Fibroblast of lung (primary cell): Measurements from ENCODE around the gene EBF3. TPM values are rescaled to one million over a fixed set of nuclear protein-coding genes. Genes with fewer than 3 reads are reported as not detected.

ENCODE experiments used
- DNase-seq, 2 donors: peaks; one replicate each; pipeline versions ENCODE4 v3.0.0 to v3.0.0-alpha.2; 2010; ENCODE audit warnings: low read depth in 2 of 2
- H2AFZ ChIP-seq: 2 replicates; pipeline ENCODE4 v1.5.1; 2012; ENCODE audit warnings: low read length, control low read depth, inconsistent platforms
- H3K27ac ChIP-seq: 2 replicates; pipeline ENCODE4 v1.5.1; 2011; ENCODE audit warnings: low read length, control low read depth; ENCODE audit not compliant: insufficient read depth
- H3K27me3 ChIP-seq: 2 replicates; pipeline ENCODE4 v1.5.1; 2011; ENCODE audit warnings: mild to moderate bottlenecking, low read length; ENCODE audit not compliant: control insufficient read depth, insufficient read depth
- H3K36me3 ChIP-seq: 2 replicates; pipeline ENCODE4 v1.5.1; 2011; ENCODE audit warnings: low read length; ENCODE audit not compliant: control insufficient read depth, insufficient read depth
- H3K4me1 ChIP-seq: 2 replicates; pipeline ENCODE4 v1.5.1; 2011; ENCODE audit warnings: low read length; ENCODE audit not compliant: control insufficient read depth, insufficient read depth; ENCODE audit errors: extremely low read depth
- H3K4me2 ChIP-seq: 2 replicates; pipeline ENCODE4 v1.5.1; 2011; ENCODE audit warnings: low read length, control low read depth; ENCODE audit not compliant: insufficient read depth; ENCODE audit errors: extremely low read depth
- H3K4me3 ChIP-seq, 4 experiments: fragments of 200-600 bp in 1 of 4; sonication (generic) in 1 of 4; replicated peaks in 1 of 4; 2 replicates each; pipeline ENCODE4 v1.5.1; 2011 to 2016; ENCODE audit warnings: low read length in 4 of 4, low read depth in 3 of 4, mild to moderate bottlenecking in 3 of 4, control low read depth in 2 of 4, inconsistent platforms in 1 of 4, mixed read lengths in 1 of 4; ENCODE audit not compliant: insufficient read depth in 1 of 4; ENCODE audit errors: control extremely low read depth in 1 of 4
- H3K79me2 ChIP-seq: 2 replicates; pipeline ENCODE4 v1.5.1; 2012; ENCODE audit warnings: mild to moderate bottlenecking, low read length, inconsistent platforms; ENCODE audit not compliant: control insufficient read depth, insufficient read depth
- H3K9ac ChIP-seq: 2 replicates; pipeline ENCODE4 v1.5.1; 2011; ENCODE audit warnings: mild to moderate bottlenecking, low read length, control low read depth; ENCODE audit not compliant: insufficient read depth
- H3K9me3 ChIP-seq: 2 replicates; pipeline ENCODE4 v1.5.1; 2012; ENCODE audit warnings: low read depth, low read length; ENCODE audit not compliant: control insufficient read depth, insufficient read depth
- H4K20me1 ChIP-seq: 2 replicates; pipeline ENCODE4 v1.5.1; 2011; ENCODE audit warnings: low read length; ENCODE audit not compliant: control insufficient read depth, insufficient read depth; ENCODE audit errors: extremely low read depth
- EZH2 ChIP-seq: IDR thresholded peaks from 2 replicates; pipeline ENCODE4 v1.5.1; 2012; ENCODE audit warnings: low read length, control low read depth, mild to moderate bottlenecking; ENCODE audit errors: missing control alignments
- polyA plus RNA-seq, 2 donors: library from polyadenylated mRNA; depleted of rRNA in 1 of 2; stranded (reverse) in 1 of 2; unstranded in 1 of 2; fragments of >200 nt; gene quantifications; 2 replicates each; pipeline ENCODE4 v1.2.1, GENCODE V29; 2011 to 2012; ENCODE audit warnings: missing spikeins in 1 of 2
- total RNA-seq: library from RNA; depleted of rRNA; stranded (reverse); fragments of >200 nt; gene quantifications from 2 replicates; pipeline ENCODE4 v1.2.1, GENCODE V29; 2014
- TF ChIP-seq, protein P1 (sequence below), 2 donors: IDR thresholded peaks in 1 of 2; conservative IDR thresholded peaks in 1 of 2; 1 replicate in 1 of 2; 2 replicates in 1 of 2; pipeline ENCODE4 v1.5.1; 2011 to 2012; ENCODE audit warnings: low read length in 2 of 2, control low read depth in 1 of 2, inconsistent platforms in 1 of 2, low read depth in 1 of 2, mild to moderate bottlenecking in 1 of 2

The EBF3 gene
- total and polyA plus RNA-seq, 2 donors (not counting 1 experiment from before 2014, with no cell fraction given), result 0.12 to 0.17 TPM

DNA sequence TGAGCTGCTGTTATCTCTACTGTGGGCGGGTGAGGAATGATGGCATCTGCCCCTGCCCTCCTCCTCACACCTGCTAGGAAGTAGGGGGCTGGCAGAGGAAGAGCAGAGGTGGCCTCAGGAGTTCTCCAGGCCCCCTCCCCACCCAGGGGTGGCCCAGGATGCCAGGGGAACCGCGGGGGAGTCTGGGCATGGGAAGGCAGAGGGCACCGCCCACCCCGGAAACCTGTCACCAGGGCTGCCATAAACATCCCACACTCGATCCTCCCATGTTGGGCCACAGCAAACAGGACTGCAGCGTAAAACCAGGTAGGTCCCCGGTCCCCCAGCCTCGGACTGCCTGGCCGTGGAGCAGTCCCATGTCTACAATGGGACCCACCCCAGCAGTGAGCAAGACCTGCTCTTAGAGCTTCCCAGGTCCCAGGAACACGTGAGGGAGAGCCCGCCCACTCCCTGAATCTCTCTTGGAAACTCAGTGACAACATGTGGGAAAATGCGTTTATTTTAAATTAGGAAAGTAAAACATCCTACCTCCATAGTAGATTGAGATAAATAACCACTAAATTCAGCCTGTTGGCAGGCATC is 23.4 kb downstream of the EBF3 start:
- Histone ChIP-seq H4K20me1 (no peaks in the 10 kb centered on the region), H3K36me3 (no peaks in the 10 kb centered on the region), H3K4me1 (no peaks in the 10 kb centered on the region), H3K27me3 (no peaks in the 10 kb centered on the region), H3K4me2 (no peak overlapping the region), H3K9me3 (no peaks in the 10 kb centered on the region), H3K79me2 (no peaks in the 10 kb centered on the region), H3K27ac (no peak overlapping the region), H3K4me3 (no peak overlapping the region), H2AFZ (no peak overlapping the region), H3K9ac (no peak overlapping the region)
- no peak for DNase-seq
- TF ChIP-seq, protein P1, sequence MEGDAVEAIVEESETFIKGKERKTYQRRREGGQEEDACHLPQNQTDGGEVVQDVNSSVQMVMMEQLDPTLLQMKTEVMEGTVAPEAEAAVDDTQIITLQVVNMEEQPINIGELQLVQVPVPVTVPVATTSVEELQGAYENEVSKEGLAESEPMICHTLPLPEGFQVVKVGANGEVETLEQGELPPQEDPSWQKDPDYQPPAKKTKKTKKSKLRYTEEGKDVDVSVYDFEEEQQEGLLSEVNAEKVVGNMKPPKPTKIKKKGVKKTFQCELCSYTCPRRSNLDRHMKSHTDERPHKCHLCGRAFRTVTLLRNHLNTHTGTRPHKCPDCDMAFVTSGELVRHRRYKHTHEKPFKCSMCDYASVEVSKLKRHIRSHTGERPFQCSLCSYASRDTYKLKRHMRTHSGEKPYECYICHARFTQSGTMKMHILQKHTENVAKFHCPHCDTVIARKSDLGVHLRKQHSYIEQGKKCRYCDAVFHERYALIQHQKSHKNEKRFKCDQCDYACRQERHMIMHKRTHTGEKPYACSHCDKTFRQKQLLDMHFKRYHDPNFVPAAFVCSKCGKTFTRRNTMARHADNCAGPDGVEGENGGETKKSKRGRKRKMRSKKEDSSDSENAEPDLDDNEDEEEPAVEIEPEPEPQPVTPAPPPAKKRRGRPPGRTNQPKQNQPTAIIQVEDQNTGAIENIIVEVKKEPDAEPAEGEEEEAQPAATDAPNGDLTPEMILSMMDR (conservative IDR thresholded peaks at IDR 0.05 in 1 of 2, IDR thresholded peaks at IDR 0.05 in 1 of 2; ENCODE audit: low read depth in 1 of 2, low read length in 2 of 2), result no peak
- no peak for TF ChIP-seq EZH2

DNA sequence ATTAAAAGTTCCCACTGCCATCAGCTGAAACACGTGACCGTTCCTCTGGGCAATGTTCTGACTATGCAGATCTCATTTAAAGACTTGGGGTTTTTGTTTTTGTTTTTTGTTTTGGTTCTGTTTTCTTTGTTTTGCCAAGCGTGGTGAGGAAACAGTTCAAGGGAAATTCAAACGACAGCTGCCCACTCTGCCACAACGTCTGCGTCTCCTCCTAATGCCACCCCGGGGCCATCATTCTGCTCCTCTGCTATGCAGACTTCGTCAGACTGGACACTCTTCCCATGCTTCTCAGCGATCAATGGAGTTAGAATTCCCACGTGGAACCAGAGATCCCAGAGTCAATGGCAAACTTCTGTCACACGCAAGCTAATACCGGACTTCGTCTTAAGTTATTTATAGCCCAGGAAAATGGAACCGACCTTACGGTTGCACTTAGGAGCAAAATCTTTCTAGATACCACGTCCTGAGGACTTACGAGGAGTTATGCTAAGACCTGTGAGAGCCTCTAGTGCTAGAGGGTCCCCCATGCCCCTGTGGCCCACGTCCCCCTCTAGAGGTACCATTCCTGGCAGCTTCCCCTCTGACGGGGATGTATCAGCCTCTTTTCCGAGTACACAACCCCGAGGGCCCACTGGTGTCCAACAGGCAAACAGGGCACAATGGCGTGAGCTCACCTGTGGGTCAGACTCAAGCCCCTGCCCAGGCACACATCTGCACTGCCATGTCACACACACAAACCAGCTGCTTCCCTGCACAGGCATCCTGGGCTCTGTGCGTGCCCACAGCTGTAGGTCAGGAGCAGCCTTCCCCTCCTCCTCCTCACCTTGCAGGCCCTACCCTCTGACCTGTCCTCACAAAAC is 24.4 kb downstream of the EBF3 start:
- Histone ChIP-seq H3K4me3 (no peak overlapping the region), H3K36me3 (no peaks in the 10 kb centered on the region), H3K4me2 (no peak overlapping the region), H4K20me1 (no peaks in the 10 kb centered on the region), H3K27me3 (no peaks in the 10 kb centered on the region), H3K79me2 (no peaks in the 10 kb centered on the region), H2AFZ (no peak overlapping the region), H3K4me1 (no peaks in the 10 kb centered on the region), H3K9me3 (no peaks in the 10 kb centered on the region), H3K9ac (no peak overlapping the region), H3K27ac (no peak overlapping the region)
- DNase-seq, result no peak
- no peak for TF ChIP-seq EZH2
- TF ChIP-seq, protein P1 (conservative IDR thresholded peaks at IDR 0.05 in 1 of 2, IDR thresholded peaks at IDR 0.05 in 1 of 2; ENCODE audit: low read depth in 1 of 2, low read length in 2 of 2), result no peak

DNA sequence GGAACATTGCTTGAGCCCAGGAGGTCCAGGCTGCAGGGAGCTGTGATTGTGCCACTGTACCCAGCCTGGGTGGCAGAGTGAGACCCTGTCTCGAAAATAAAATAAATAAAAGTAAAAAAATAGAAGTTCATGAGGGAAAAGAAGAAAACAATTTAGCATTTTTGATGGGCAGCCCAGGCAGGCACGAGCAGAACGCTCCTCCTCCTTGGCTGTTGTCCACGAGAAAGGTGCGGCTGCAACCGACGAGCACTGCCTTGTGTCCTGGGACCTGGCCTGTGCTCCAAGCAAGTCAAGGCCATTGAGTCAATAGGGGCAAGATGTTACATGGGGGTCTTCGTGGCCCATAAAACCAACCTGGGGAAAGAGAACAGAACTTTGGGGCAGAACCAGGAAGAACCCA is 25.6 kb downstream of the EBF3 start:
- H3K4me1 ChIP-seq, result no peaks in the 10 kb centered on the region
- no peak for TF ChIP-seq EZH2
- TF ChIP-seq, protein P1 (conservative IDR thresholded peaks at IDR 0.05 in 1 of 2, IDR thresholded peaks at IDR 0.05 in 1 of 2; ENCODE audit: low read depth in 1 of 2, low read length in 2 of 2), result no peak
- no peak for DNase-seq
- no peak overlapping the region for H2AFZ ChIP-seq
- H3K27ac ChIP-seq, result no peak overlapping the region
- no peaks in the 10 kb centered on the region for H3K36me3 ChIP-seq
- H3K4me2 ChIP-seq, result no peak overlapping the region
- H4K20me1 ChIP-seq, result no peaks in the 10 kb centered on the region
- no peaks in the 10 kb centered on the region for H3K27me3 ChIP-seq
- no peak overlapping the region for H3K4me3 ChIP-seq
- no peak overlapping the region for H3K9ac ChIP-seq
- H3K9me3 ChIP-seq, result no peaks in the 10 kb centered on the region
- H3K79me2 ChIP-seq, result no peaks in the 10 kb centered on the region
